Activated naive CD8-positive, alpha-beta T cell treated with anti-CD3 and anti-CD28 coated beads, Interleukin-2, amount 50 U/mL, for 24 hours (primary cell): Measurements from ENCODE around the gene RRAS.
"Not testable (repeated sequence)": the region's sequence is repeated elsewhere in the genome, so short reads cannot be mapped to it uniquely, and the experiment has no call there.

ENCODE experiments used
- ATAC-seq: fragments of 150-1000 bp; cut with Tn5 transposase; one replicate; pipeline ENCODE4 v1.10.0; 2021
- DNase-seq: peaks from one replicate; pipeline ENCODE4 v3.0.0; 2021
- H3K27ac Mint-ChIP-seq: one replicate; pipeline ENCODE4 v1.8.0; 2021; ENCODE audit warnings: mild to moderate bottlenecking, mixed read lengths
- H3K27me3 Mint-ChIP-seq: one replicate; pipeline ENCODE4 v1.8.0; 2021; ENCODE audit warnings: mixed read lengths
- H3K36me3 Mint-ChIP-seq: one replicate; pipeline ENCODE4 v1.8.0; 2021; ENCODE audit warnings: low read depth, mixed read lengths
- H3K4me1 Mint-ChIP-seq: one replicate; pipeline ENCODE4 v1.8.0; 2021; ENCODE audit warnings: mixed read lengths
- H3K4me3 Mint-ChIP-seq: one replicate; pipeline ENCODE4 v1.8.0; 2021; ENCODE audit warnings: mild to moderate bottlenecking, moderate library complexity, mixed read lengths
- H3K9me3 Mint-ChIP-seq: one replicate; pipeline ENCODE4 v1.8.0; 2021; ENCODE audit warnings: mixed read lengths

Gene RRAS

DNA sequence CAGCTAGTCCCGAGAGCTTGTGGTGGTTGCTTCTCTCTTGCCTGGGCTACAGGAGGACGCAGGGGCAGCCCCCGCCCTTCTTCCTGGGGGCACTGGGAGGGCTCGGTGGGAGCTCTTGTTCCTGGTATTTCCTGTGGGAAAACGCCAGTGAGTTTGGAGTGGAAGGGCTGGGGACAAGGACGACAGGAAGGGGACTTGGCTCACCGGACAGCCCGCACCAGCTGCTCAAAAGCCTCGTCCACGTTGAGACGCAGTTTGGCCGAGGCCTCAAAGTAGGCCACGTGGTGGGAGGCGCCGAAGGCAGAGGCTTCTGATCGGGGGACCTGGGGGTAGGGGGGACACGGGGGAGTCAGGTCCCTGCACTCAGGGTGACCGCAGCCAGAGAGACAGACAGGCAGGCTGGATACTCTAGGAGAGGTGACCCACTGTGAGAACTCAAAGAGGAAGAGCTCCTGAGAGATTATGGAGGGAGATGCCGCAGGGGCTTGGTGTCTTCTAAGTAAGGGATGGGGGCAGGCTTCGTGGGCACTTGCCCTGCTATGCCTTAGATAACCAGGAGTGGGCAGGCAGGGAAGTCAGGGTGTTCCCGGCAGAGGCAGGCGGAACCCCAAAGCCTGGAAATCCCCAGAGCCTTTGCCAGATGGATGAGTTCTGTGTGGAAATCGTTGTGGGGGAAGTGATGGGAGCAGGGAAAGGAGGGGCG lies 4.3 kb downstream of the RRAS start:
- no peak for ATAC-seq
- Mint-ChIP-seq H3K36me3 (peaks cover 1% of the 10 kb centered on the region), H3K4me3 (no peak overlapping the region), H3K4me1 (peaks cover 17% of the 10 kb centered on the region), H3K27ac (no peak overlapping the region), H3K27me3 (no peaks in the 10 kb centered on the region), H3K9me3 (no peaks in the 10 kb centered on the region)
- DNase-seq, result no peak

GRCh38 chr19:49633273-49633672 lies 6.7 kb downstream of the RRAS start:
- not testable (repeated sequence) for H3K36me3 Mint-ChIP-seq, ATAC-seq, H3K27me3 Mint-ChIP-seq, DNase-seq, H3K9me3 Mint-ChIP-seq, H3K27ac Mint-ChIP-seq, H3K4me1 Mint-ChIP-seq, H3K4me3 Mint-ChIP-seq

DNA sequence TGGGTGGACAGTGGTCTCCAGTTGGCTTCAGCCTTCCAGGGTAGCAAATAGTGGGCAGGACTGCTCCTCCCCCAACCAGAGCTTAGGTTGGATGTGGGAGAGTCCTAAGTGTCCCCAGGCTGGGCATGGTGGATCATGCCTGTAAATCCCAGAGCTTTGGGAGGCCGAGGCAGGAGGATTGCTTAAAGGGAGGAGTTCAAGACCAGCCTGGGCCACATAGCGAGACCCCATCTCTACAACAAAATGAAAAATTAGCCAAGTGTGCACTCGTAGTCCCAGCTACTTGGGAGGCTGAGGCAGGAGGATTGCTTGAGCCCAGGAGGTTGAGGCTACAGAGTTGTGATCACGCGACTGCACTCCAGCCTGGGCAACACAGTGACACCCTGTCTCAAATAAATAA lies 7.4 kb downstream of the RRAS start:
- H3K27me3 Mint-ChIP-seq, result no peaks in the 10 kb centered on the region
- no peak overlapping the region for H3K27ac Mint-ChIP-seq
- no peak for ATAC-seq
- H3K9me3 Mint-ChIP-seq, result no peaks in the 10 kb centered on the region
- peaks cover 5% of the 10 kb centered on the region for H3K36me3 Mint-ChIP-seq
- no peak for DNase-seq
- H3K4me3 Mint-ChIP-seq, result no peak overlapping the region
- H3K4me1 Mint-ChIP-seq, result no peaks in the 10 kb centered on the region

DNA sequence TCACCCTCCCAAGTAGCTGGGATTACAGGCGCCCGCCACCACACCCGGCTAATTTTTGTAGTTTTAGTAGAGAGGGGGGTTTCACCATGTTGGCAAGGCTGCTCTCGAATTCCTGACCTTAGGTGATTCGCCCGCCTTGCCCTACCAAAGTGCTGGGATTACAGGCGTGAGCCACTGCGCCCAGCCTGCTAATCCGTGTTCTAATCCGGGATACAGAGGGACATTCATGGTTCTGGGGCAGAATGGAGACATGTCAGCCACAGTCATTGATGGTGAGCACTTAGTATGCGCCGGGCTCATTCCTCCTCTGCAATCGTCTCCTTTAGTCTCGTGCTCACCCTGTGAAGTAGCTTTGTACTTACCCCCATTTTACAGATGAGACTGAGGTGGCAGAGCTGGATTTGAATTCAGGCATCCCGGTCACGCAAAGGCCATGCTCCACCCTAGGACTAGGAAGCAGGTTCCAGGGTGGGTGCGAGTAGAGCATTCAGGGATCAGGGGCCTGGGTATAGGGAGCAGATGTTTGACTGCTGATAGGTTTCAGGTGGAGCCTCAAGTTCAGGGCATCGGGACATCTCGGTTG lies 8.2 kb downstream of the RRAS start:
- no peak overlapping the region for H3K27ac Mint-ChIP-seq
- ATAC-seq (no peak), DNase-seq (no peak)
- no peaks in the 10 kb centered on the region for H3K4me1 Mint-ChIP-seq
- no peak overlapping the region for H3K4me3 Mint-ChIP-seq
- H3K9me3 Mint-ChIP-seq, result no peaks in the 10 kb centered on the region
- H3K36me3 Mint-ChIP-seq, result peaks cover 5% of the 10 kb centered on the region
- no peaks in the 10 kb centered on the region for H3K27me3 Mint-ChIP-seq

DNA sequence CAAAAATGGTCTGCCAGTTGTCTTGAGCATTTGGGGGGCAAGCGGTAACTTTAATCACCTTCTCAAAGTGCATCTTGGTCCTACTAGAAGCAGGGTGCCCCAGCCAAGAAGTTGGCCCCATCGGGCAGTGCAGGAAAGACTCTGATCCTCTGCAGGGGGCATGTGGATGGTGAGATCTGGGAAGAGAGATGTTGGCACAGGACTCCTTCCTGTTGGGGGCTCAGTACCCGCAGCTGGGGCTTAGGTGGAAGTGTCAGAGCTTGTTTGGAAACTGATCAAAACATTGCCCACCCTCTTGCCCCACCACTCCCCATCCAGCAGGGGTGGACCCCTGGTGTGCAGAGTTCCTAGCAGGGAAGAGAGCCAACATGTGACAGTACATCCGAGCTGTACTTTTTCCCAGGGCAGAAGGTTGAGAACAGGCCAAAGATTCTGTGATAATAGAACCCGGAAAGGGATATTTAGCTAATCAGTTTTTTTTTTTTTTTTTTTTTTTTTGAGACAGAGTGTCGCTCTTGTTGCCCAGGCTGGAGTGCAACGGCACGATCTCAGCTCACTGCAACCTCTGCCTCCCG lies 8.8 kb downstream of the RRAS start:
- no peaks in the 10 kb centered on the region for H3K4me1 Mint-ChIP-seq
- no peaks in the 10 kb centered on the region for H3K9me3 Mint-ChIP-seq
- ATAC-seq (no peak), DNase-seq (no peak)
- H3K27ac Mint-ChIP-seq, result no peak overlapping the region
- H3K4me3 Mint-ChIP-seq, result no peak overlapping the region
- no peaks in the 10 kb centered on the region for H3K27me3 Mint-ChIP-seq
- peaks cover 5% of the 10 kb centered on the region for H3K36me3 Mint-ChIP-seq

DNA sequence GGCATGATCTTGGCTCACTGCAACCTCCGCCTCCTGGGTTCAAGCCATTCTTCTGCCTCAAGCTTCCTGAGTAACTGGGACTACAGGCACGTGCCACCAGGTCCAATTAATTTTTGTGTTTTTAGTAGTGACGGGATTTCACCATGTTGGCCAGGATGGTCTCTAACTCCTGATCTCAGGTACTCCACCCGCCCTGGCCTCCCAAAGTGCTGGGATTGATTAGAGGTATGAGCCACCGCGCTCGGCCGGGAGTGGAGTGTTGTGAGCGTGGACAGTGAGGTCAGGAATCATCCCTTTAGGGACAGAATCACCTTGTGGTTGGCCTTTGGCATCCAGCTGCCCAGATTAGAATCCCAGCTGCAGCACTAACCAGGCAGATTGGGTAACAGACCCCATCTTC lies 10.3 kb downstream of the RRAS start:
- DNase-seq, result no peak
- Mint-ChIP-seq H3K36me3 (peaks cover 5% of the 10 kb centered on the region), H3K4me3 (no peak overlapping the region), H3K27me3 (no peaks in the 10 kb centered on the region), H3K27ac (no peak overlapping the region), H3K4me1 (no peaks in the 10 kb centered on the region), H3K9me3 (no peaks in the 10 kb centered on the region)
- no peak for ATAC-seq

DNA sequence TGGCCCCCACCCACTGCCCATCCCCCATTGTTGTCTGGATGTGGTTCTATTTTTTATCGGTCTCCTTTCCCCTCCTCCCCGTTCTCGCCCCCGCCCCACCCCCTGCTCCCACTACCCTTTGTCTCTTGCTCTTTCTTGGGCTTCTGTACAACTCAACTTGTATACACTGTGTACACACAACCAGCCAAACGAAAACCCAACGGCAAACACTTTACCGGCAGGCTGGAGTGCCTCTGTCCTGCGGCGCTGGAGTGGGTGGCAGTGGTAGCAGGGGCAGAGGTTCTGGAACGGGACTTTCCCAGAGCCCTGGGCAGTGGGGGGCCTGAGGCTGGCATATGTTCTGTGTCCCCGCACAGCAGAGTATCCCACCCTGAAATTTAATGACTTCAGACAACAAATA lies 13.7 kb downstream of the RRAS start:
- Mint-ChIP-seq H3K27me3 (no peaks in the 10 kb centered on the region), H3K4me1 (no peaks in the 10 kb centered on the region), H3K27ac (no peak overlapping the region), H3K4me3 (no peak overlapping the region), H3K9me3 (no peaks in the 10 kb centered on the region), H3K36me3 (peaks cover 7% of the 10 kb centered on the region)
- ATAC-seq (no peak), DNase-seq (no peak)

DNA sequence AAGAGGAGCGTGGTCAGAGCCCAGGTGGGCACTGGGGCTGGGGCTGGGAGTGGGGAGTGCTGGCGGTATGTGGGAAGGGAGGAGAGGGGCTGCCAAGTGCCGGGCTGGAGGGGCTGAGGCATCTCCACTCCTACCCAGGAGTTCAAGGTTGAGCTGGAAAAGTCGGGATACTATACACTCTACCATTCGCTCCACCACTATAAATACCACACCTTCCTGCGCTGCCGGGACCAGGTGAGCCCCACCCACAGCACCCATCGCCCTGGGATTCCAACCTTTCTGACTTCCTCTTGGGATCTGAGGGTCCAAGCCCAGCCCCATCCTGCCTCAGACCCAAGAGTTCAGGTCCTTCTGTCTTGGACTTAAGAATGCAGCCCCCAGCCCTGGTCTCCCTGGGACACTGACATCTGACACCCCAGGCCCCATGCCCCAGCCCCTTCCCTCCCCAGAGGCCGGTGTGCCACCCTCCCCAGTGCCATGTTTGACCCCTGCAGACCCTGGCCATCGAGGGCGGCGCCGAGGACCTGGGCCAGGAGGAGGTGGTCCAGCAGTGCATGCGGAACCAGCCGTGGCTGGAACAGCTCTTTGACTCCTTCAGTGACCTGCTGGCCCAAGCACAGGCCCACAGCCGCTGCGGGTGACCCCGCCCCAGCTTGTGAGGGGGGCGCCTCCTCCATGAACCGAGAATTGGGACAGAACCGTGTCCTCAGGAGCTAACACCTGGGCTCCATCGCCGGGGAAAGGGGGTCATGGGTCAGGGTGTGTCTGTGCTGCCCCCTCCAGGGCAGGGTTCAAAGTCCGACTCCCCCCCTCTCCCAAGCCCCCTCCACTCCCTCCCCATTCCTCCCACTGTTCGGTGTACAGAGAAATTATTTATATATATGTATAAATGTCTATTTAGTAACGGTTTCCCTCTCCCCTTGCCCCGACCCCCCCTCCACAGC lies 14.7 kb downstream of the RRAS start:
- ATAC-seq, result no peak
- Mint-ChIP-seq H3K4me3 (no peak overlapping the region), H3K27ac (no peak overlapping the region), H3K4me1 (no peaks in the 10 kb centered on the region), H3K27me3 (no peaks in the 10 kb centered on the region), H3K36me3 (peaks cover 7% of the 10 kb centered on the region), H3K9me3 (no peaks in the 10 kb centered on the region)
- DNase-seq, result no peak

GRCh38 chr19:49617860-49618259 lies 22.1 kb downstream of the RRAS start:
- Mint-ChIP-seq H3K36me3 (peaks cover 24% of the 10 kb centered on the region), H3K4me1 (peaks cover 17% of the 10 kb centered on the region)
- ATAC-seq, H3K4me3 Mint-ChIP-seq, H3K27ac Mint-ChIP-seq, H3K27me3 Mint-ChIP-seq, H3K9me3 Mint-ChIP-seq, DNase-seq: not testable (repeated sequence)

GRCh38 chr19:49616945-49617344 lies 23.0 kb downstream of the RRAS start:
- Mint-ChIP-seq H3K36me3 (peaks cover 23% of the 10 kb centered on the region), H3K27ac (no peak overlapping the region)

GRCh38 chr19:49616532-49616931 lies 23.4 kb downstream of the RRAS start:
- Mint-ChIP-seq H3K36me3 (peaks cover 23% of the 10 kb centered on the region), H3K9me3 (no peaks in the 10 kb centered on the region)

More at GRCh38 chr19:49616945-49617344, 23.0 kb downstream of the RRAS start:
- Mint-ChIP-seq H3K9me3 (no peaks in the 10 kb centered on the region), H3K4me3 (no peak overlapping the region), H3K27me3 (no peaks in the 10 kb centered on the region), H3K4me1 (peaks cover 21% of the 10 kb centered on the region)
- ATAC-seq (no peak), DNase-seq (no peak)

GRCh38 chr19:49615861-49616260 lies 24.1 kb downstream of the RRAS start:
- H3K27ac Mint-ChIP-seq, result no peak overlapping the region

More at GRCh38 chr19:49616532-49616931, 23.4 kb downstream of the RRAS start:
- H3K4me3 Mint-ChIP-seq, result no peak overlapping the region
- DNase-seq (no peak), ATAC-seq (no peak)
- H3K27ac Mint-ChIP-seq, result no peak overlapping the region
- peaks cover 21% of the 10 kb centered on the region for H3K4me1 Mint-ChIP-seq
- H3K27me3 Mint-ChIP-seq, result no peaks in the 10 kb centered on the region

DNA sequence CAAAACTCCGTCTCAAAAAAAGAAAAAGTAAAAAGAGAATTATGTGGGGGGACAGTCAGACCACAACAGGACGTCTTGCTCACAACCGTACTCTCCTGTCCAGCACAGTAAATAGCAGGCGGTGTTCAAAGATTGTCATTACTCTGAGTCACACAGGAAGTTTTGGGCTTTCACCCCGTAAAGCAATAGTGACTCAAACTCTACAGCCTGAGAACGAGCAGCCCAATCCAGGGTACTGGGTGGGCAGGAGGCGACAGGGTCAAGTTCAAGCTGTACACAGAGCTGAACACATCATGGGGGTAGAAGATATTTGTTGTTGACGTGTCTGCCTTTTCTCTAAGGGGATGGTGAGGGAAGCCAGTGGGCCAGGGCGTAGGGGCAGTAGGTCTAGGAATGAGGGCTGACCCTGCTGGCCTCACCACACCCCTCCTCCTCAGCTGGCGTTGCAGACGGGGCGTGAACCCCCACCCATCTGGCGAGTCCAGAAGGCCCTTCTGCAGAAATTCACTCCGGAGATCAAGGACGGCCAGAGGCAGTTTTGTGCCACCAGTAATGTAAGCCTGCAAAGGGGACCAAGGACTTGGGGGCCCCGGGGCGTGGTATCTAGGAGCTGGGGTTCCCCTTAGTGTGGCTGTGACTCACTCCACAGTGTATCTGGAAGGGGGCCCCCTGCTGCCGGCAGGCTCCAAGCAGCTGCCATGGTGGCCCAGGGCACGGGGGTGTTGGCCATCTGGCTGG lies 25.7 kb downstream of the RRAS start:
- peak; percentile 87 for ATAC-seq
- Mint-ChIP-seq H3K27ac (peak overlapping the region; percentile 83), H3K36me3 (peaks cover 23% of the 10 kb centered on the region), H3K4me1 (peaks cover 21% of the 10 kb centered on the region), H3K27me3 (no peaks in the 10 kb centered on the region), H3K4me3 (peak overlapping the region; percentile 9), H3K9me3 (no peaks in the 10 kb centered on the region)
- peak; percentile 56 for DNase-seq

More at GRCh38 chr19:49615861-49616260, 24.1 kb downstream of the RRAS start:
- no peaks in the 10 kb centered on the region for H3K9me3 Mint-ChIP-seq
- DNase-seq, result no peak
- H3K27me3 Mint-ChIP-seq, result no peaks in the 10 kb centered on the region
- H3K4me1 Mint-ChIP-seq, result peaks cover 21% of the 10 kb centered on the region
- H3K36me3 Mint-ChIP-seq, result peaks cover 23% of the 10 kb centered on the region
- ATAC-seq, result no peak
- H3K4me3 Mint-ChIP-seq, result no peak overlapping the region

DNA sequence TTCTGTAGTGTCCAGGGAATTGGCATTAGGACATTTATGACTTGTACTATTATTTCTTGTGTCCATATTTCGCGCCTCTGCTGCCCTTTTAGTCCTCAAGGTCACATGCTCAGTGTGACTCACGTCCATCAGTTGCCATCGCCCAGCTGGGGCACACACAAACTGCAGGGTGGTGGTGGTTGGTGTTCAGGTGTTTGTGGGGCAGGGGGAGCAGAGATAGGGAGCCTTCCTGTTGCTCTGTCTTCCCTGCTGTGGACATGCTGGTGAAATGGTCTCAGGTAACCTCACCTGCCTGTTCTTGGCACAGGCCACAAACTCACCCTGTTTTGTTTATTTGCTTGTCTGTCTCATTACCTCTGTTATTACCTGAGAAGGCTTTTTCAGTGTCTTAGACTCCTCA lies 26.6 kb downstream of the RRAS start:
- ATAC-seq (no peak), DNase-seq (no peak)
- H3K27me3 Mint-ChIP-seq, result no peaks in the 10 kb centered on the region
- H3K27ac Mint-ChIP-seq, result no peak overlapping the region
- peaks cover 21% of the 10 kb centered on the region for H3K4me1 Mint-ChIP-seq
- H3K9me3 Mint-ChIP-seq, result no peaks in the 10 kb centered on the region
- H3K36me3 Mint-ChIP-seq, result peaks cover 23% of the 10 kb centered on the region
- no peak overlapping the region for H3K4me3 Mint-ChIP-seq
